CD4-positive, alpha-beta T cell treated with Interleukin-4 for 1 hour (primary cell): ENCODE results near the gene STAM2.
A peak's percentile ranks its signal among the peaks of the same experiment; 100 is the strongest.
"Not testable (repeated sequence)": the region's sequence is repeated elsewhere in the genome, so short reads cannot be mapped to it uniquely, and the experiment has no call there.

ENCODE experiments used
- DNase-seq, 2 donors: peaks; one replicate each; pipeline ENCODE4 v3.0.0-alpha.2; 2020 to 2022

STAM2 gene

DNA sequence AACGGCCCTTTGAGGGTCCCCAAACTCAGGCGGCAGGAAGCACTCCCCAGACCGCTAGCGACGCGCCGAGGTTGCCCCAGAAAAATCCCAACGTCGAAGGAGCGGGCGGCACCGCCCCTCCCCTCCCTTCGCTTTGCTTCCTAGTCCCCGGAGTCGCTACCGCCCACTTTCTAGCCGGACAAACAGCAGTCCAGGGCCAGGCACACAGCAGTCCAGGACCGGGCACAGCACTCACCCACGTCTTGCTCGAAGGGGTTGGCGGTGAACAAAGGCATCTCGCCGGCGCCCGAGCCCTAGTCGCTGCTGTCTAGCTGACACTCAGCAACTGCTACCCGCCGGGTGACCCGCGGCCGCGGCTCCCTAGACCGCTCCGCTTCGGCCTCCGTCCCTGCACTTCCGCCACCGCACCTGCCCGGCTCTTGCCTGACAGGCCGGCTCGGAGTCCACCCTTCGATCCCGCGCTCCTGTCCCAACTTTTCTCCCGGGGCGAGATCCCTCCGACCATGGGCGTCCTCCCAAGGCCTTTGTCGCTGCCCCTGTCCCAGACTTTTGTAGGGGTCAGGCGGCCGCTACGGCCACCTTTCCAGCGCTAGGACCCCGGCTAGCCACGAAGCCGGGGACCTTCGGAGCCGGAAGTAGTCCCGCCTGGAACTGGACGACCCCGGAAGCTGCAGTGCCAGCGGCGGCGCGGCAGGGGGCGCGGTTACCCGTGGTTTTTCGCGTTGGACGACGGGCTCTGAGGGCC is at the start of gene STAM2:
TSS of gene STAM2 (minus strand) at position 396 of the 745 bp plus-strand sequence. CDS start at position 275, 121 bp downstream.
- peak; percentile 93 for DNase-seq

DNA sequence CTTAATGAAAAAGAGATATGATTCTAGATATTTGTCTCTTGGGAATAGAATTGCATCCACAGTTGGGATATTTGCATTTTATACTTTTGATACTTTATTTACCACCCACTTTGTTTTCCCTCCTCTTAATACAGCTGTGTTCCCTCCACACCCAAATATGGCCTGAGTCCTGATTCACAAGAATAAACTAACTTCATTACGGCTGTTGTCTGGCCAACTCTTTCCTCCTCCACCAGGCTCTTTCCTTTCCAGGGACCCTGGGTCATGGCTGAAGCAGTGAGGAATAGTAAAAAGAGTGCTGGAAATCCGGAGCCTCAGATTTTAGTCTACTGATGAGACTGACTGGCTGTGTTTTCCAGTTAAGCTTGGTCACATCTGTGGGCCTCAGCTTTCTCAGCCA is 48.4 kb upstream of the STAM2 start:
- no peak for DNase-seq

GRCh38 chr2:152222975-152223637 is 47.5 kb upstream of the STAM2 start:
- no peak for DNase-seq

- DNase-seq, result no peak
Observed at GRCh38 chr2:152221839-152222238, 46.3 kb upstream of the STAM2 start.

GRCh38 chr2:152219077-152219828 is 43.7 kb upstream of the STAM2 start:
- DNase-seq, result no peak

GRCh38 chr2:152201466-152201830 is 25.9 kb upstream of the STAM2 start:
- DNase-seq, result no peak

DNA sequence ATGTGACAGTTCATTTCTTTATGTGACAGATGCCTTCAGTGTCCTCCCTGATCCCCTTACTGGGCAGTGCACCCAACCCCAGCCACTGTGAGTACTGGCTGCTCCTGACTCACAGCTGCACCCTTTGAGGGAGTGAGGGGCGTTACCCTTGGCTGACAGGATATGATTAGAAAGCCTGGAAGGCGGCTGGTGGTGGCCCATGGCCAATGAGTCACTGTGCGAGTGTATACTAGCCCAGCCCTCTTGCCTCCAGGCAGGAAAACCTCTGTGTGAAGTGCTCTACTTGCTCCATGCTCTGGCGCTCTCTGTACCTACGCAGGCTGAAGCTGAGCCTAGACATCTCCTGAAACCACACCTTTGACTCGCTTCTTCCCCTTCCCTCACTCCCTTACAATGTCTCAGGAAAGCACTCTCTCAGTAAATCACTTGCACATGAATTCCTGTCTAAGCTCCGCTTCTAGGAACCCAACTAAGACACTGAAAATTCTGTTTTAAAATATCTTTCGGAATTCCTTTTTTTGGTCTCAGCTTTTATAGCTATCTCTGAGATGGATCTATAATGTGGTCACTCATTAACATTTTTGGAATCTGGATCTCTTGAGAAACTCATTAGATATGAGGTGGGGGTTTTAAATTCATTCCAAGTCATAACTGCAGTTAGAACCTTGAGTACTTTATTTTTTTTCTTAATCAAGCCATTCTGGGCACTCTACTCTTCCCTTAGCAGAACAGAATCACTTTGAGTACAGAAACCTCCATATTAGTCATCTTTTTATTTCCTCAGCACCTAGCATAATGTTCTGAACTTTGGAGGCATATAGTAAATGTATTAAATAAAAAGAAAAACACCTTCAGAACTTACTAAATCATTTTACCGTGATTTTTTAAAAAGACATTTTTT is 25.3 kb upstream of the STAM2 start:
- DNase-seq, result no peak

DNA sequence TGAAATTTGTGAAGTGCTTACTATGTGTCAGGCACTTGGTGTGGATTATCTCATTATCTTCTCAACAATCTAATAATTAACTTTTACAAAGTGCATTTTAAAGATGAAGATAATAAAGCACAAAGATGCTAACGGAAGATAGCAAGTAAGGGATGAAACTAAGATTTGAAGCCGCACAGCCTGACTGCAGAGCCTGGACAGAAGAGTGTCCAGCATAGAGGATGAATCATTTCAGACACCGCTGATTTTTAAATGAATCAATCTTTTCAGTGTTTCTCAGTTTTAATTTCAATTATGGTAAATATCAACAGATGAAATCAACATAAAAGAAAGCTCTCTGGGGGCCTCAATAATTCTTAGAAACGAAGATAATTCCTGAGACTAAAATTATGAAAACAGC is 24.5 kb upstream of the STAM2 start:
- no peak for DNase-seq

DNA sequence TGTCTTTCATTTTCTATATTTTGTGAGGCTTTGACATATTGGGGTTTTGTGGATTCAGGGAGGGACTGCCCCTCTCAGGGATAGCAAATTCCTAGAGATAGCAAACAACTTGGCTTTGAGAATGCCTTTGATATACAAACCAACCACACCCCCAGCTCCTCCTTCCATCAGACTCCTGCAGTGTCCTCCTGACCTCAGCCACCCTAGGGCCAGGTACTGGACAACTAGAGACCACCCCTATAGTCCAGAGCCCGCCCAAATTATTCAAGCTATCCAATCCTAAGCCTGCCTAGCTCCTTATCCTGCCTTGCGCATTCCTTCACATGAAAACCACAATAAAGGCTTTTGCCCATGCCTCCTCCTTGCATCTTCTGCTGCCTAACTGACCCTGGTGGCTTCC is 22.9 kb upstream of the STAM2 start:
- DNase-seq, result no peak

DNA sequence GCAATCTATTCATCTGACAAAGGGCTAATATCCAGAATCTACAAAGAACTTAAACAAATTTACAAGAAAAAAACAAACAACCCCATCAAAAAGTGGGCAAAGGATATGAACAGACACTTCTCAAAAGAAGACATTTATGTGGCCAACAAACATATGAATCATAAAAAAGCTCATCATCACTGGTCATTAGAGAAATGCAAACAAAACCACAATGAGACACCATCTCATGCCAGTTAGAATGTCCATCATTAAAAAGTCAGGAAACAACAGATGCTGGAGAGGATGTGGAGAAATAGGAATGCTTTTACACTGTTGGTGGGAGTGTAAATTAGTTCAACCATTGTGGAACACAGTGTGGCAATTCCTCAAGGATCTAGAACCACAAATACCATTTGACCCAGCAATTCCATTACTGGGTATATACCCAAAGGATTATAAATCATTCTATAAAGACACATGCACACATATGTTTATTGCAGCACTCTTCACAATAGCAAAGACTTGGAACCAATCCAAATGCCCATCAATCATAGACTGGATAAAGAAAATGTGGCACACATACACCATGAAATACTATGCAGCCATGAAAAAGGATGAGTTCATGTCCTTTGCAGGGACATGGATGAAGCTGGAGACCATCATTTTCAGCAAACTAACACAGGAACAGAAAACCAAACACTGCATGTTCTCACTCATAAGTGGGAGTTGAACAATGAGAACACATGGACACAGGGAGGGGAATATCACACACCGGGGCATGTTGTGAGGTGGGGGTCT is 22.1 kb upstream of the STAM2 start:
- not testable (repeated sequence) for DNase-seq

DNA sequence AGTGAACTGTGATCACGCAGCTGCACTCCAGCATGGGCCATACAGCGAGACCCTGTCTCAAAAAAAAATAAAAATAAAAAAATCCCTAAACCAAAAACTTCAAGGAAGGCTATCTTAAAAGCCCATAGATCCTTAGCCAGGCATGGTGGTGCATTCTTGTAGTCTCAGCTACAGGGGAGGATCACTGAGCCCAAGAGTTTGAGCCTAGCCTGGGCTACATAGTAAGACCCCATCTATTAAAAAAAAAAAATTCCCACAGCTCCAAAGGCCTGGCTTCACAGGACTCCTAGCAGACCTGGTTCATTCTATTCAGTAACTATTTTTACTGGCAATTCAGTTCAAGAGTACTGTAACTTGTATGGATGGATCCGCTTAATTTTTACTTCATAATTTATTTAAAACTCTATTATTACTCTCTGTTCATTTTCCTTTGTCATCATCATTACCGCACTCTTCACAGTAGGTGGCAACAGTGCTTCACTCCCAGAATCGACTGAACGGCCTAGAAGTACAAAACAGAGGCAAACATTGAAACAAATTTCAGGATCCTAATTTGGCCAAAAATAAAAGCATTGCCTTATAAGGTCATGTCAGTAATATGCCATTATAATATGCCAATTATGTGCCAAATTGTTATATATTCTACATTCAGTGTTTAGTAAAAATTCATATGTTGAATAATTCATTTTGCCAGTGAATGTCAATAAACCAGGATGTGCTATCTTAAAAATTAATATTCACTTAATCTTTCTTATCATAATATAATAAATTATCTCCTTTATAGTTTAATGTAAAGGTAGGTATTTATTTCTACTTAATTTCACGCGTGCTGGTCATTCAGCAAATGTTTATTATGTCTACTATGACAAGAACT is 14.3 kb upstream of the STAM2 start:
- peak in 1 of 2 donors; percentile 22 for DNase-seq

DNA sequence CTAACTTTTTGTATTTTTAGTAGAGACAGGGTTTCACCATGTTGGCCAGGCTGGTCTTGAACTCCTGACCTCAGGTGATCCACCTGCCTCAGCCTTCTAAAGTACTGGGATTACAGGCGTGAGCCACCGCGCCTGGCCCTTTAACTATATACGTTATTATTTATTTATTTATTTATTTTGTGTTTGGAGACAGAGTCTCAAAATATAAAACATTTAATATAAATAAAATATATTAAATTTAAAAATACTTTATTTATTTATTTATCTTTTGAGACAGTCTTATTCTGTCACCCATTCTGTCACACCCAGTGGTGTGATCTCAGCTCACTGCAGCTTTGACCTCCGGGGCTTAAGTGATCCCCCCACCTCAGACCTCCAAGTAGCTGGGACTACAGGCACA is 11.2 kb upstream of the STAM2 start:
- DNase-seq, result not testable (repeated sequence)

DNA sequence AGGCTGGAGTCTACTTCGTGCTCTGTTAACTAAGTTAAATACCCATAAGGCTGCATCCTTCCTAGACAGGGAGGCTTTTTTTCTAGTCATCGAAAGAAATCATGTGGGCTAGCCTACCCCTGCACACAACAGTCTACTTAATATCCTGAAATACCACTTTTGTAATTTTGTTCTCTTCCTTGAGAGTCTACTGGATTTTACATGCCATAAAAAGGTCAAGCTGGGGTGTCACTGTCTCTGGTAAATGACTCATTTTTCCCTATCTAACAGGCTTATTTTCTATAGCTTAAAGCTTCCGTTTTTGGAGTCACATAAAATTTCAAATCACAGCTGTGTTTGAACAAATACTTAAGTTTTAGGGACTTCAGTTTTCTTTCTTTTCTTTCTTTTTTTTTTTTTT is 10.7 kb upstream of the STAM2 start:
- no peak for DNase-seq

DNA sequence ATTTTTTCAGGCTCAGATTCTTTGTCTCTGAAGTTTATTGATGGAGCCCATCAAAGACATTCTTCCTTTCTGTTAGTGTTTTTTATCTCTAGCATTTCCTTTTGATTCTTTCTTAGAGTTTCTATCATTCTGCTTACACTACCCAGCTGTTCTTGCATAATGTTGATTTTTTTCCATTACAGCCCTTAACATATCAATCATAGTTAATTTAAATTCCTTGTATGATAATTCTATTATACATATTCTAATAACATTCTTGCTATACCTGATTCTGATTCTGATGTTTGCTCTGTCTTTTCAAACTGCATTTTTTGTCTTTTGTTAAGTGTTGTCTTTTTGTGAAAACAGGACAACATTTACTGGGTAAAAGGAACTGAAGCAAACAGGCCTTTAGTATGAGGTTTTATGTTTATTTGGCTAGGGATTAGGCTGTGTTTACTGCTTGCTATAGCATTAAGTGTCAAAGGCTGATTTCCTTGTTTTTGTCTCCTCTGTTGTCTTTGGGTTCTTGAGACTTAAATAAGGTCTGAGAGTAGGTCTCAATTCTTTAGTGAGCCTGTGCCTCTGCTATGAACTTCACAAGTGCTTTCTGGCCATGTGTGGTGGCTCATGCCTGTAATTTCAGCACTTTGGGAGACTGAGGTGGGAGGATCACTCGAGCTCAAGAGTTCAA is 8.0 kb upstream of the STAM2 start:
- DNase-seq, result no peak

GRCh38 chr2:152177667-152178066 is 2.1 kb upstream of the STAM2 start:
- DNase-seq, result not testable (repeated sequence)

DNA sequence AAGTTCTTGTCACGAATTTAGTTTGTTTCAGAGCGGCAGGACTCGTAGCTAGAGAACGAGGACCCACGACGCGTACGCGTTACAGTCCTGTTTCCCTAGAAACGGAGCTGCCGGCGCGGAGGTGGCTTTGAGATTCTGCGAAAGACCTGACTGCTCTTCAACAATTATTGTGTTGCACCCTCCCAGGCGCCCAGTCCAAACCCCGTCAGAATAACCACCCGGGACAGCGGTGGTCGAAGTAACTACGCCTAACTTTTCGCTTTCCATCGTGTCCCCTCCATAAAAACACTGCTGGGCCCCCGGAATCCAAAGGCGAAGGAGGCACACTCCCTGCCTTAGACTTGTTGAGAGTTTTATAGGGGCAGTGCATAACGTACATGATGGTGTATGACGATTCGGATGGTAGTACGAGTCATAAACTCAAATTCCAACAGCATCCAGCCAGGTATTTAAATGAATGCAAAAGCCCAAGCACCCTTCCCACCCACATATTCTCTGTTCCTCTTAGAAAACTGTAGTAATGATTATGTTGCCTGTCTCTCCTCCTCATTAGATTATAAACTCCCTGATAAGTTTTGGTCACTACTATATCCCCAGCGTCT is 651 bp upstream of the STAM2 start:
- no peak for DNase-seq

- no peak for DNase-seq
Observed at GRCh38 chr2:152175012-152175367, 573 bp downstream of the STAM2 start.

- no peak for DNase-seq
Observed at GRCh38 chr2:152174574-152174973, 989 bp downstream of the STAM2 start.

- DNase-seq, result no peak
Observed at GRCh38 chr2:152173831-152174230, 1.7 kb downstream of the STAM2 start.

GRCh38 chr2:152172201-152172785 is 3.3 kb downstream of the STAM2 start:
- not testable (repeated sequence) for DNase-seq
